HG03159 (cell line): ENCODE data around the gene ARHGAP26.

Experiments
- ATAC-seq: cut with Tn5 transposase; IDR thresholded peaks from one replicate; pipeline ENCODE4 v1.9.1; 2021; ENCODE audit warnings: mild to moderate bottlenecking, moderate library complexity; ENCODE audit not compliant: unreplicated experiment

The ARHGAP26 gene

GRCh38 chr5:143008032-143008431 is 237.9 kb downstream of the ARHGAP26 start:
- ATAC-seq, result no peak

GRCh38 chr5:143008809-143009521 is 238.8 kb downstream of the ARHGAP26 start:
- ATAC-seq, result peak; percentile 81

GRCh38 chr5:143010351-143010750 is 240.2 kb downstream of the ARHGAP26 start:
- ATAC-seq, result no peak

GRCh38 chr5:143011585-143011984 is 241.4 kb downstream of the ARHGAP26 start:
- no peak for ATAC-seq

- no peak for ATAC-seq
Observed at GRCh38 chr5:143013176-143013891, 243.2 kb downstream of the ARHGAP26 start.

- ATAC-seq, result no peak
Observed at GRCh38 chr5:143014017-143014651, 244.0 kb downstream of the ARHGAP26 start.

GRCh38 chr5:143016777-143017516 is 246.8 kb downstream of the ARHGAP26 start:
- ATAC-seq, result no peak

GRCh38 chr5:143017541-143017940 is 247.4 kb downstream of the ARHGAP26 start:
- ATAC-seq, result no peak

- ATAC-seq, result no peak
Observed at GRCh38 chr5:143017992-143018391, 247.8 kb downstream of the ARHGAP26 start.

- peak; percentile 20 for ATAC-seq
Observed at GRCh38 chr5:143019157-143019556, 249.0 kb downstream of the ARHGAP26 start.

GRCh38 chr5:143019614-143020515 is 249.7 kb downstream of the ARHGAP26 start:
- peak; percentile 86 for ATAC-seq

GRCh38 chr5:143021595-143021994 is 251.4 kb downstream of the ARHGAP26 start:
- no peak for ATAC-seq

GRCh38 chr5:143023411-143024096 is 253.4 kb downstream of the ARHGAP26 start:
- peak; percentile 43 for ATAC-seq

GRCh38 chr5:143024228-143024920 is 254.2 kb downstream of the ARHGAP26 start:
- no peak for ATAC-seq

GRCh38 chr5:143025376-143025775 is 255.2 kb downstream of the ARHGAP26 start:
- ATAC-seq, result no peak

GRCh38 chr5:143025971-143026370 is 255.8 kb downstream of the ARHGAP26 start:
- ATAC-seq, result no peak

- ATAC-seq, result no peak
Observed at GRCh38 chr5:143026380-143026779, 256.2 kb downstream of the ARHGAP26 start.

GRCh38 chr5:143029293-143029692 is 259.1 kb downstream of the ARHGAP26 start:
- no peak for ATAC-seq

GRCh38 chr5:143030349-143030748 is 260.2 kb downstream of the ARHGAP26 start:
- no peak for ATAC-seq
